AG04450 (cell line): Measurements from ENCODE around the gene NRG3. TPM values are rescaled to one million over a fixed set of nuclear protein-coding genes. Genes with fewer than 3 reads are reported as not detected.

Experiments used
- CTCF ChIA-PET: fragments of 300-600, 350-600 bp; formaldehyde crosslinking; extraction: SDS; loops from one replicate; lab custom pipeline; 2022; ENCODE audit warnings: antibody characterized with exemption, inconsistent platforms; lab: Charles Lee
- POLR2A ChIA-PET: fragments of 350-600 bp; formaldehyde crosslinking; extraction: SDS; loops from one replicate; lab custom pipeline; 2021; ENCODE audit warnings: antibody characterized with exemption, inconsistent platforms; lab: Yijun Ruan, JAX
- DNase-seq: peaks from one replicate; pipeline ENCODE4 v3.0.0-alpha.2; 2011; ENCODE audit warnings: low read depth, low spot score
- H3K27ac ChIP-seq: one replicate; pipeline ENCODE4 v1.5.1; 2012; ENCODE audit warnings: low read depth, low read length, control low read depth
- H3K27me3 ChIP-seq: one replicate; pipeline ENCODE4 v1.6.0; 2012; ENCODE audit warnings: low read length; ENCODE audit not compliant: control insufficient read depth, insufficient read depth
- H3K4me3 ChIP-seq: 2 replicates; pipeline ENCODE4 v1.5.1; 2011; ENCODE audit warnings: mild to moderate bottlenecking, low read depth, low read length, control low read depth
- H3K9me3 ChIP-seq: 2 replicates; pipeline ENCODE4 v1.5.1; 2012; ENCODE audit warnings: low read length; ENCODE audit not compliant: control insufficient read depth, insufficient read depth
- CTCF ChIP-seq: IDR thresholded peaks from 2 replicates; pipeline ENCODE4 v1.5.1; 2011; ENCODE audit warnings: low read depth, low read length, control low read depth, inconsistent platforms
- polyA plus RNA-seq: library from polyadenylated mRNA; depleted of rRNA; stranded (reverse); fragments of >200 nt; gene quantifications from 2 replicates; pipeline ENCODE4 v1.2.3, GENCODE V29; 2011

The NRG3 gene
- polyA plus RNA-seq, 1 experiment = not detected

GRCh38 chr10:81847675-81848074 lies 27.3 kb upstream of the NRG3 start:
- H3K27me3 ChIP-seq = no peaks in the 10 kb centered on the region
- ChIA-PET POLR2A (no interaction called here), CTCF (no interaction called here)
- TF ChIP-seq CTCF = no peak
- H3K4me3 ChIP-seq = no peak overlapping the region
- no peak overlapping the region for H3K27ac ChIP-seq
- no peak for DNase-seq
- no peaks in the 10 kb centered on the region; the same call in 1 of the 2 replicates for H3K9me3 ChIP-seq

GRCh38 chr10:81848514-81848913 lies 26.5 kb upstream of the NRG3 start:
- POLR2A ChIA-PET = no interaction called here
- no peak for TF ChIP-seq CTCF
- no peak overlapping the region for H3K27ac ChIP-seq
- no peak overlapping the region for H3K4me3 ChIP-seq
- H3K9me3 ChIP-seq = no peaks in the 10 kb centered on the region; the same call in 1 of the 2 replicates
- H3K27me3 ChIP-seq = no peaks in the 10 kb centered on the region
- DNase-seq = no peak
- CTCF ChIA-PET = no interaction called here

- Histone ChIP-seq H3K27ac (no peak overlapping the region), H3K27me3 (no peaks in the 10 kb centered on the region), H3K4me3 (no peak overlapping the region), H3K9me3 (no peaks in the 10 kb centered on the region; the same call in 1 of the 2 replicates)
- POLR2A ChIA-PET = no interaction called here
- CTCF ChIA-PET = no interaction called here
- no peak for TF ChIP-seq CTCF
- no peak for DNase-seq
Observed at GRCh38 chr10:81848931-81849330, 26.1 kb upstream of the NRG3 start.

GRCh38 chr10:81862596-81862995 lies 12.4 kb upstream of the NRG3 start:
- DNase-seq = no peak
- H3K9me3 ChIP-seq = peaks cover 16% of the 10 kb centered on the region
- ChIA-PET POLR2A (no interaction called here), CTCF (no interaction called here)
- H3K27me3 ChIP-seq = no peaks in the 10 kb centered on the region
- TF ChIP-seq CTCF = no peak
- H3K27ac ChIP-seq = no peak overlapping the region
- no peak overlapping the region for H3K4me3 ChIP-seq

GRCh38 chr10:81863771-81864170 lies 11.2 kb upstream of the NRG3 start:
- no peak for TF ChIP-seq CTCF
- no peaks in the 10 kb centered on the region for H3K27me3 ChIP-seq
- ChIA-PET POLR2A (no interaction called here), CTCF (no interaction called here)
- H3K27ac ChIP-seq = no peak overlapping the region
- H3K4me3 ChIP-seq = no peak overlapping the region
- no peak for DNase-seq
- peaks cover 14% of the 10 kb centered on the region for H3K9me3 ChIP-seq
